DLD1 (cell line): ENCODE results near the gene UBFD1.
"Not testable (repeated sequence)": the region's sequence is repeated elsewhere in the genome, so short reads cannot be mapped to it uniquely, and the experiment has no call there.

Source experiments
- in situ Hi-C: cut with HindIII; loops from 2 replicates; pipeline ENCODE4 v1.10.0; 2017; ENCODE audit warnings: low sequenced_read_pairs

UBFD1 gene, protein sequence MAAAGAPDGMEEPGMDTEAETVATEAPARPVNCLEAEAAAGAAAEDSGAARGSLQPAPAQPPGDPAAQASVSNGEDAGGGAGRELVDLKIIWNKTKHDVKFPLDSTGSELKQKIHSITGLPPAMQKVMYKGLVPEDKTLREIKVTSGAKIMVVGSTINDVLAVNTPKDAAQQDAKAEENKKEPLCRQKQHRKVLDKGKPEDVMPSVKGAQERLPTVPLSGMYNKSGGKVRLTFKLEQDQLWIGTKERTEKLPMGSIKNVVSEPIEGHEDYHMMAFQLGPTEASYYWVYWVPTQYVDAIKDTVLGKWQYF

DNA sequence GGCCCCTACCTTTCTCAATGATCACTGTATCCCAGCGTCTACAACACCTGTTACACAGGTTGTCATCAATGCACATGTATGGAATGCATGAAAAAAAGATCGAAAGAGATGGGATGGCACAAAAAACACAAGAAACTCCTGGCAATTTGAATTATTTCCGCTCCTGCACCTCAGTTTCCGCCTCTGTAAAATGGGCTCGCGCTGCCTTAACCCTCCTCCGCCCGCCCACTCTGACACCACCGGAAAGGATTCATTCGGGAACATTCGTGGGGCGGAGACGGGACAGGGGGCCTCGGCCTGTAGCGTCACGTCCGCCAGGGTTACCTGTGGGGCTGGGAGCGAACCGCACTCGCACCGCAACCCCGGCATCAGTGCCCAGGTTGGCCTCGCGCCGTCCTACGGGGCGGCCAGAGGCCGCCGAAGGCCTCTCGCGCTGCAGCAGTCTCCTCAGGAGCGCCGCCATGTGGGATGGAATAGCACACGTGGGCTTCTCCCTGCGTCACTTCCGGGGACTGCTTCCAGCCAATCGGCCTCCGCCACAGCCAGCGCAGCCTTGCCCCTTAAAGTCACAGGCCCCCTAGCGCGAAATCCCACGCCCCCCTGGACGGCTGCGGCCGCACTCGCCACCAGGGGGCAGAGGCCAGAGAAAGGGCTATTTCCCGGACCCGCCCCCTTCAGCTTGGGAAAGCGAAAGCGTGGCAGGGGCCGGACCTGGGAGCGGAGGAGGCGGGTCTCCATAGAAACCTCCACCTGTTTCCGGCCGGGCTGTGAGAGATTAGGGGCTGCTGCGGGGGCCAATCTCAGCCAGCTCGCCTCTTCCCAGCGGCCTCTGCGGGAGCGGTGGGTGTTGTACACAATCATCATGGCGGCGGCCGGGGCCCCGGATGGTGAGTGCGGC is at the start of gene UBFD1, which contains the start of gene EARS2:
UBFD1 (plus strand) TSS at position 847 of the 898 bp plus-strand sequence; CDS start at position 863, 16 bp downstream.
EARS2 (minus strand) TSS at position 470 of the 898 bp plus-strand sequence; CDS start at position 463, 7 bp downstream.
- in situ Hi-C loops, result no loop called here

DNA sequence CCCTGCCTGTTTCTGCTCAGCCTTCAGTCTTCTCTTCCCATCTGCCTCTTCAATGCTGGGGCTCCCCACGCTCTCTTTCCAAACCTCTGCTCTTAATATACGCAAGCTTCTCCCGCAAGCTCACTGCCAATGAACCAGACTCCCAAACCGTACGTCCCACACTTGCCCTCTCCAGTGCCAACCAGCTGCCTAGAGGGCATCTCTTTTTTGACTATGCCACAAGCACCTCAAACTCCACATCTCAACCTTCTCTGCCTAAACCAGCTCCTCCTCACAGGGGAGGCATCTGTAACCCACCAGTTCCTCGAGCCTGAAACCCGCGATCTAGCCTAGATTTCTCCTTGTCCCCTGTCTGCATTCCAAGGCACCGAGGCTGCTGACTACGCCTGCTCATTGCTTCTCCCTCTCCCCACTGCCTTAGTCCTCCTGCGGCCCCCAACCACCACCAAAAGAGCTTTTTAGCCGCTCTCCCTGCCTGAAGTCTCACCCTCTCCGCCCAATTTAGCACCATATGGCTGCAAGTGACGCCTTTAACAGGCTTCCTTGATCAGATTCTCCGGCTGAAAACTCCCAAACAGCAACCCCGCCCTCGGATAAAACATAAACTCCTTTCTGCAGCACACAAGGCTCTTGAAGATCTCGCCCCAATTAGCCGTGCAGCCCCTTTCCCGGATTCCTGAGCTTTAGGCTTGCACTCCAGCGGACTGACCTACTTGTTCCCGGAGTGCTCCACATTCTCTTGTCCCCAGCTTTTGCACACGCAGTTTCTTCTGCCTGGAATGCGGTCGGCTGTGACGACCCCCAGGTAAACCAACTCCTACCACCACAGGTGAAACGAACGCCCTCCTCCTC is 48.7 kb upstream of the UBFD1 start:
- in situ Hi-C loops, result no loop called here

DNA sequence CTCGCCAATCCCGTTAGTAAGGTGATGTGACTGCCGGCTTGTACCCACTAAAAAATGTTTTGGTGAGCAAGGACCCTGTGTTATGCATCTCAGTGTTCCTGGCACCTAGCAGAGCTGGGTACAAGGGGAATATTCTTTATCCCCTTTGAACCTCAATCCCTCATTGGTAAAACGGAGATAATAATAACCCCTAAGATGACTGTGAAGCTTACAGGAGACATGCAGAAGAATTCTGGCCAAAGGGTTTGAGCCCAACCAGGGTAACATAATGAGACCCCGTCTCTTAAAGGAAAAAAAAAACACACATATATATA is 48.1 kb upstream of the UBFD1 start:
- in situ Hi-C loops, result no loop called here

- in situ Hi-C loops, result no loop called here
These were observed 47.8 kb upstream of the UBFD1 start for GRCh38 chr16:23509782-23510163.

GRCh38 chr16:23510164-23510914 is 47.2 kb upstream of the UBFD1 start, which contains the start of gene GGA2:
Gene GGA2, minus strand, starts transcription at chr16:23510494. Its CDS starts 83 bp downstream, at chr16:23510411.
- in situ Hi-C loops, result no loop called here

- in situ Hi-C loops, result not testable (repeated sequence)
These were observed 46.6 kb upstream of the UBFD1 start for GRCh38 chr16:23510915-23511270.

DNA sequence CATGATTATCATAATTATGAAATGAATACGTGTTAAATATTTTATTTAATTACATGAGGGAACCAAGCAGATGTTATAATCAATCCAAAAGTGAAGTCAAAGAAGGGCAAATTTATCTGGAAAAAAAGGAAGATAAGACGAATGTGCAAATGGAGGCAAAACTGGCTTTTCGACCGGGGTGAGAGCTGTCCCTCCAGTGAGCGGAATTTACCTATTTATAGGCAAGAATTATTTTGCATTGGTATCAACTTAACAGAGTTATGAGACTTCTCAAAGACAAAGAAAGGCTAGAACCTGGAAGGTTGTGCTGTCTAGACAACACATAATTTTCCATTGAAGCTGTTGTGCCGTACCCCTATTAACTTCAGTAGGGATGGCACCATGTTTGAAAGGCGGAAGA is 45.8 kb upstream of the UBFD1 start:
- in situ Hi-C loops, result no loop called here

GRCh38 chr16:23512168-23512695 is 45.3 kb upstream of the UBFD1 start:
- in situ Hi-C loops, result no loop called here

DNA sequence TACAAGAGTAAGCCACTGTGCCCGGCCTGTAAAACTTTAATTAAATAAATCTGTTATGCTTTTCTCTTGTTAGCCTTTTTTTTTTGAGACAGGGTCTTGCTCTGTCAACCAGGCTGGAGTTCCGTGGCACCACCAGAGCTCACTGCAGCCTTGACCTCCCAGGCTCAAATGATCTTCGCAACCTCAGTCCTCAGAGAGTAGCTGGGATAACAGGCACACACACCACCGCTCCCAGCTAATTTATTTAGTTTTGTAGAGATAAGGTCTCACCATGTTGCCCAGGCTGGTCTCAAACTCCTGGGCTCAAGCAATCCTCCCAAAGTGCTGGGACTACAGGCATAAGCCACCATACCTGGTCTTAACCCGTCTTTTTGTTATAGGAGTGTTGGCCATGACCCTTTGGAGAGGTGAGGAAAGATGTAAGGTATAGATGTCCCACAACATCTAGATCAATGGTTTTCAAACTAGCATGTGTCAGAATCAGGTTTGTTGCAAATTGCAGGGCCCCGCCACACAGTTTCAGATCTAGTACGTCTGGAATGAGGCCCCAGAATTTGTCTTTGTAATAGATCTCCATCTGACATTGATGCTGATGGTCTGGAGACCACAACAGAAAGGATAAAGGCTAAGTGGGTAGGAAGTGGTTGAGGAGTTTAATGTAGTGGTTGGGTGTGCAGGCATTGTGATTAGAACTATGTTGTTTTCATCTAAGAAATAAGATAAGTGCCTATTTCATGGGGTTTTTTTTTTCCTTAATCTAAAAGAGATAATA is 43.0 kb upstream of the UBFD1 start:
- in situ Hi-C loops, result no loop called here

- in situ Hi-C loops, result no loop called here
These were observed 41.6 kb upstream of the UBFD1 start for GRCh38 chr16:23515881-23516280.

DNA sequence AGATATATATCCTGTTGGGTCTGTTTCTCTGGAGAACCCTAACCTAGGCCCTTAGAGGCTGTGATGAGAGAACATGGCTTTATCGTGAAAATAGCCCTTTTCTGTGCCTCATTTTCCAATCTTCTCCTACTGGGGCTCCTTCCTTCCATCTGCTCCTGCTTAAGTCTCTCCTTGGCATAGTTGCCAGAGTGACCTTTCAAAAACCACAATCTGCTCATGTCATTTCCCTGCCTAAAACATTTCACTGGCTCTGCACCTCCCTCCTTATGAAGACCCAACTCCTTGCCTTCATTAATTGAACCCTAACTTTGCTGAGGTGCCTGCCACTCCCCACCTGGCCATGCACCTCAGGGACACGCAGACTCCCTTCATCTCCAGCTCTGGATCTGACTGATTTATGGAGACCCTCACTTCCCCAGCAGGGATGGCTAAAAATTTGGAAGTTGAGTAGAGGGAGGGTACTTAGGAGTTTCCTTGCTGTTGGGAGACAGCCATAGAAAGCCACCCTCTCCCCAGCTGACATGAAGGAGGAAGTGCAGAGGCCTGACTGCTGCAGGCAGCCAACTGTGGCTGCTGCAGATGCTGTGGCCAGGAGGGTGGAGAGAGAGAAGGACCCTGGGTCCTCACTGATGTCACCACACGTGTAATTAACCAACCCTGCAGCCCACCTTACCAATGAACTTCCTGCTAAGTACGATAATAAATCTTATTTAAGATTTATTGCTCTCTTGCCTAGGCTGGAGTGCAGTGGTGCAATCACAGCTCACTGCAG is 41.0 kb upstream of the UBFD1 start:
- in situ Hi-C loops, result no loop called here

- in situ Hi-C loops, result no loop called here
These were observed 39.1 kb upstream of the UBFD1 start for GRCh38 chr16:23518435-23518891.

- in situ Hi-C loops, result no loop called here
These were observed 38.2 kb upstream of the UBFD1 start for GRCh38 chr16:23519282-23519681.

GRCh38 chr16:23520500-23520899 is 37.0 kb upstream of the UBFD1 start:
- in situ Hi-C loops, result no loop called here

GRCh38 chr16:23521037-23521743 is 36.3 kb upstream of the UBFD1 start:
- in situ Hi-C loops, result no loop called here

DNA sequence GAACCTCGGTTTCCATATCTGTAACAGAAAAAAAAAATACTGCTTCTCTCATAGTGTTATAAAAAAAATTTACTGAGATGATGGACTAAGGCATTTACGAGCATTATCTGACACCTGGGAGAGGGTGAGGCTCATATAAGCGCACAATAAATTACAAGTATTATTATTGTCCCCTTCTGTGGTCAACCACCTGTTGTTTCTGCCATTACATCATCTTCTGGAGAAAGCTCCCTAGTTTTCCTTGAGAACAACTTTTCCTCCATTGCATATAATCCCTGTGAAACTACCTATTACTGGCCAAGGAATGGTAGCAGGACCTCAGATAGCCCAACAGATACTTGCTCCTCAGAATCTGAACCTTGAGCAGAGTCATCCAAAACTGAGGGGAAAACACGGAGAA is 35.6 kb upstream of the UBFD1 start:
- in situ Hi-C loops, result no loop called here

DNA sequence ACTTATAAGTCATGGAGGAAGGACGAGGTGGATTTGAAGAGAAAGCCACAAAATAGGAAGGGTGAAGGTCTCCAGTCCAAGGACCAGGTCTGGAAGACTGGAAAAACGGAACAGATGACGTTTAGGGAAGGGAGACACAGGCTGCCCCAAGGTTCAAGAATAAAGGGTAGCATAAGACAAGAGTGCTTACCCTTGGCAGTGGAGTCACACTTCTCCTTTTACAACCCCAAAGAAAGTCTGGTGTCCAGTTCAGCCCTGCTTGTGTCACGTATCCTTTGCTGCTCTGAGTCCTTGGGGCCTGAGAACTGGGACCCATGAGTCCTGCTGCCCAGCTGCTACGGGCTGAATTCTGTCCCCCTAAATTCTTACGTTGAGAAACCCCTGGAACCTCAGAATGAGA is 34.2 kb upstream of the UBFD1 start:
- in situ Hi-C loops, result no loop called here

GRCh38 chr16:23523876-23524385 is 33.6 kb upstream of the UBFD1 start:
- in situ Hi-C loops, result no loop called here
